Right lung (tissue), 5 donors: Measurements from ENCODE around the gene UGT1A8. TPM values are rescaled to one million over a fixed set of nuclear protein-coding genes. Genes with fewer than 3 reads are reported as not detected.

Experiments used
- DNase-seq, 2 donors: peaks; one replicate each; pipeline ENCODE4 v3.0.0-alpha.2; 2013
- polyA plus RNA-seq, 5 donors: library from polyadenylated mRNA; unstranded; fragments of 120-200 nt; gene quantifications; one replicate each; pipeline versions ENCODE4 v1.2.1 to v1.2.3, GENCODE V29; 2013; ENCODE audit warnings: inconsistent platforms in 1 of 5, low replicate concordance in 1 of 5; ENCODE audit not compliant: insufficient read length in 5 of 5, insufficient read depth in 1 of 5

UGT1A8 gene
- polyA plus RNA-seq, 5 donors: not detected

DNA sequence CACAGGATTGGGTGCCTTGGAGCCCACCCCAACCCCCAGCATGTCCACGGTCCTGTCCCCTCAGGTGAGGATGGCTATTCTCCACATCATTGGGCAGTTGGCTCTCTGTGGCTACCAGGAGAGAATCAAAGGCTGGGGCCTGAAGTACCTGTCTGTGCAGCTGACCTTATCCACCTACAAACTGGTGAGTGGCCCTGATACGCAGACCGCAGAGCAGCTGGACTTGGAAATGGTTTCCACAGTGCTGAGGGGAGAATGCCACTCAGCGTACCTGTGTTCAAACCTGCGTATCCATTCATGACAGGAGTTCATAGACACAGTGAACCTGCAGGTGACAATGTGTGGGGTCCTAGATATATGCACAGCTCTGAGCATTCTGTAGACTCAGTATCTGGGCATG lies 182.3 kb downstream of the UGT1A8 start:
- DNase-seq: no peak

DNA sequence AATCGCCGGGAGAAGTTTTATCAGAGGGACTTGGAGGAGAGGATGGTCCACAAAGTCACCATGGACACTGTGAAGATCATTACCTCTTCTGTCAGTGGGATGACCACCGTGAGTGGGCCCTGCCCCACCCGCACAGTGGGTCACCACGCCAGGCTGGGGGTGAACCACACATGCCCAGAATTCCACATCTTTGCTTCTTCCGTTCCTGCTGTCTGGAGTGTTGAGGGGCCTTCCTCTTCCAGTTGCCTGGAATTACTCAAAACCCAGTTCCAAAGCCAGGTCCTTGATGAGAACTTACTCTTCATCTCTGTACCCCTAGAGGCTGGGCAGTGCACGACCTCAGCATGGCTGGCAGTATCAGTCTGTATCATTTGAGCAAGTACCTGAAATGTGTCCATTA lies 182.8 kb downstream of the UGT1A8 start:
- DNase-seq: no peak

DNA sequence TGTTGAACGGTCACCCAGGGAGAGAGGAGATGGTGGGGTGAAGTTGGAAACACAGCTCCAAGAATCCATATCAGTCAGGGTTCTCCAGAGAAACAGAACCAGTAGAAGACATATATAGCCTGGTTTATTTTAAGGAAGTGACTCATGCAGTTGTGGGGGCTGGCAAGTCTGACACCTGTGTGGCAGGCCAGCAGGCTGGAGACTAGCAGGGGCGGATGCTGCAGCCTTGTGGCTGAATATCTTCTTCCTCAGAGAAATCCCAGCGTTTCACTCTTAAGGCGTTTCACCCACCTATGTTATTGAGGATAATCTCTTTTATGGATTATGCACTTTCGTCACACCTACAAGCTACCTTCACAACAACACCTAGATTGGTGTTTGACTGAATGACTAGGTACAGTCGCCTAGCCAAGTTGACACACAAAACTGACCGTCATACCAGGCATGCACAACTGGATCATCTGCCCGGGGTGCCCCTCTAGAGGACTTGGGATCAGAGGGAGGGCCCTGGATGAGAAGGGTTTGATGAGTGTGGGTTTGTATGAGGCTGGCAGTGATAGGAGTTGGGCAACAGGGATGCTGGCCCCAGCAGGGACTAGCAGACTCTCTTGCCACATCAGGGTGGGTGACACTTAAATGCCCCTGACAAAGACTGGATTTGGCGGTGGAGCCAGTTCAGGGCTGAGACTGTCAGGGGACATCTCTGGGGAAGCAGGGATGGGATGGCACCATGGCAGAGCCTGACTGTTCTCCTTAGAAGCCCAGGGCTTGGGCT lies 184.1 kb downstream of the UGT1A8 start:
- DNase-seq: no peak

DNA sequence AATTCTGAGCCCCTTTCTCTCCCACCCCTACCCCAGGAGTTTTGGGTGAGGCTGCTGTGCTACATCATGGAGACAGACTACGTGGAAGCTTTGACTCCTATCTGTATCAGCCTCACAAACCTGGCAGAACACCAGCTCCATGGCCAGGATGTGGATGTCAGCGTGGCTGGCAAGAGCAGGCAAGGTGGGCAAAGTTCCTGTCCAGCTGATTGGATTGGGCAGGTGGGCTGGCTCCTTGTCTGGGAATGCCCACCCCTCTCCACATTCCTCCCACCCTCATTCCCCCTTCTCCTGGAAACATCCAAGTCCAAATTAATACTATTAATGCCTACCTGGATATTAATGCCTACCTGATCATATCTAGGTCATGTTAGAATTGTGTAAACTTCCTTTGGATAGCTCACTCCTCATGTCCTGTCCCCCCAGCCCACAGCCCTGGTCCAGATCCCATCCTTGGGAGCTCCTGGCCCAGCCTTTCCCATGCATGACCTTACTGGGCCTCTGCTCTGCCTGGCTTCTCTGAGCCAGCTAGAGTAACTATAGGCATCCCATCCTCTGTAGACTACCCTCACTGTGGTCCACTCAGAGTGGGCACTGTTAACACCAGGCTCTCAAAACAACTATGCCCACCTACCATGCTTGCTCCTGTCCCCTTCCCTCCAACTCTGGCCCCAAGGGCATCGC lies 184.8 kb downstream of the UGT1A8 start:
- no peak for DNase-seq

DNA sequence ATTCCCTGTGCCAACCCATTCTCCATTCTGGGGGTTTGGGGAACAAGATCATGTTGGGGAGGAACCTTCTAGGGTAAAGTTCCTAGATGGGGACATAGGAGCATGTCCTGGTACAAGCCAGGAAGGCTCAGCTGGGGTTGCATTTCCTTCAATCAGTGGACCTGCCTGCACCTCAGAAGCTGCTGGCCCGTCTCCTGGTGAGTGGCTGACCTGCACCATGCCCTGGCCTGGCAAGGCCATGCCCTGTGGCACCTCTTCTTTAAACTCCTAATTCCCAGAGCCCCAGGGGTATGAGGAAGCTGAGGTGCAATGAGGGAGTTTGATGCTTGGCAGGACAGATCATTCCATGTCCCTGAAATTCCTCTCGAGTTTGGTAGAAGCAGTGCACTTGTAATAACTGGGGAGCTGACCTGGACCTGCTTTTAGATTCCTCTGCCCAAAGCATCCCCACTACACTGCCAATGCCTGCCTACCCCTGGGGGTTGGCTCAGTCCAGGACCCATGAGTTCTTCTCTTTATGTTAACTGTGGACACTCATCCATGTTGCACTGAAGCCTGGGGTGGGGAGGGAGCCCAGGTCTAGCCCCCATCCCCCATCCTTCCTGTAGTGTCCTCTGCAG lies 186.0 kb downstream of the UGT1A8 start:
- DNase-seq: no peak

DNA sequence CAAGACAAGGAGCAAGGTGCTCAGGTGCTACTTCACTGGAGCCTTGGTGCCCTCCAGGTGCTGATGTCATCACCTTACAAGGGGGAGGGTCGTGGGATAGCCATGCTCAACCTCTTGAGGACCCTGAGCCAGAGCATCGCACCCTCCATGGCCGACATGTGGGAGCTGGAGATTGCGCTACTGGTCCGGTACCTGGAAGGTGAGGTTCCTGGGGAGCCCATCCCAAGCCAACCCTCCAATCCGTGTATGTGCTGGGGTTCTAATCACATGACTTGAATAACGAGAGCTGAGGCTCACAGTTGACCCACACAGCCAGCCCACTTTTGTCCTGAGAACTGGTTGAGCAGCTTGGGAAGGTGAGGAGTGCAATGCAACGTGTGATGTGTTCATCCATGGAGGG lies 186.6 kb downstream of the UGT1A8 start:
- no peak for DNase-seq

DNA sequence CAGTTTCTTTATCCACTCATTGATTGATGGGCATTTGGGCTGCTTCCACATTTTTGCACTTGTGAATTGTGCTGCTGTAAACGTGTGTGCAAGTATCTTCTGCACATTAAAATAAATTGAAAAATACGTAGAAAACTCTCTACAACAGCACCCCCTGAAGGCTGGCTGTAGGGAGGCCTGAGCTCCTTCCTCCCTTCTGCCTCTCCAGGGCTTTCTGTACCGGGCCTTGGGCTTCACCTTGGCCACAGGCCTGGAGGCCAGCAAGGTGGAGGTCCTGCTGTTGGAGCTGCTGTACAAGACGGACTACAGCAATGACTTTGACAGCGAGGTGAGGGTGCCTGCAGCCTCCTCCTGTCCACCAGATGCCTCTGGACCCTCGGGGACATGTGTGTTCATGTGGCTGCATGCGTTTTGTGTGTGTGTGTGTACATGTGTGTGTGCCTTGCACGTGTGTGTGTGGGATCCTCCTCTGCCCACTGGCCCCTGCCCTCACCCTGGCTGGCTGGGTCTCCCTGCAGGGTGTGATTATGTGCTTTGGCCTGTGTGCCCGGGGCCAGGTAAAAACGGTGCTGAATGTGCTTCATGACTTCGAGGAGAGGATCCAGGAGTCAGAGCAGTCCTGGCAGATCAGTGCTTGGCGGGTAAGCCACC lies 189.9 kb downstream of the UGT1A8 start:
- DNase-seq: no peak

DNA sequence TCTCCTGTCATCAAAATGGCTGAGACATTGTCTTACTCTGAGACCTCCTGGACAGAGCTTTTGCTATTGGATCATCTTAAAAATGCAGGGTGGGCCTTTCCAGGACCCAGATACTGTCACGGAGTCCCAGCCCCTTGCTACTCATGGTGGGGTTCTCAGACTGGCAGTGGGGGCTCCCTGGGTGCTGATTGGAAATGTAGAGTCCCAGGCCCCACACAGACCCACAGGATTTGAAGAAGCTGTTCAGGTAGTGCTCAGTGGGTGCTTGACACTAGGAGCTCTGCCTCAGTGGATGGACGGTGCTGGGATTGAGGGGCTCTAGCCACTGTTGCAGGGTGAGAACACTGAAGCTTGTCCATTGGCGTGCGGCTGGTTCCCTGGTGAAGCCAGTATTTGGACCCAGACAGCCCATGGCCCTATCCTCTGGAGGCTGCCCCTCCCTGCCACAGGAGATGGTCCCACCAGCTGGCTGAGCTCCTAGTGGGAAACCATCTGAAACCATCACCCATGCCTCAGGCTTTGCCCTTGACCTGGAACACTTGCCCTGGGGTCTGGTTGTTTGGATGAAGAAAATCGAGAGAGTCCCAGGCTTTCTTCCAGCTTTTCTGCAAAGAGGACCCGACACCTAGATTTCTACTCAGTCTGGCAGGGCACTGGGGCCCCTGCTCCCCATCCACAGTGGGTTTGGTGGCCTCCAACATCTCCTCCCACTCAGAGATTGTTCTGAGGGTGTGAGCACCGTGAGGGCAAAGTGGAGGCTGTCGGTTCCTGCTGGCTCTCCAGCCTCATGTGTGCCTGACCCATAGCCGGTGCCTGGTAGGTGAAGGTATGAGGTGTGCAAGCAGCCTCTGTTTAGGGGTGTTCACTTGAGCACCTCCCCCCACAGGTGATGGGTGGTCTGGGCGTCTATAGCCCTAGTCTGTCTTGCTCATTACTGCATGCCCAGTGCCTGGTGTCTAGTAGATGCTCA lies 190.8 kb downstream of the UGT1A8 start:
- DNase-seq: no peak

DNA sequence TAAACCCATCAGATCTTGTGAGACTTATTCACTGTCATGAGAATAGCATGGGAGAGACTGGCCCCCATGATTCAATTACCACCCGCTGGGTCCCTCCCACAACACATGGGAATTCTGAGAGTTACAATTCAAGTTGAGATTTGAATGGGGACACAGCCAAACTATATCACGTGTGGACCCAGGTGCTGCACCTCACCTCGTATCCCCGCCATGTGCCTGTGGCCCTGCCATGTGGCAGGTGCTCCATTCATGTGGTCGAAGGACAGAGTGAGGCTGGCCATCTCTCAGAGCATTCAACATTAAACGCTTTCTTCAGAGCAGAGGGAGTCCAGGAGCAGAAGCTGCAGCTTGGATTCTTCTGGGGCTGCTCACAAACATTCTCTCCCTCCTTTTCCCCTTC lies 193.0 kb downstream of the UGT1A8 start:
- DNase-seq: no peak

DNA sequence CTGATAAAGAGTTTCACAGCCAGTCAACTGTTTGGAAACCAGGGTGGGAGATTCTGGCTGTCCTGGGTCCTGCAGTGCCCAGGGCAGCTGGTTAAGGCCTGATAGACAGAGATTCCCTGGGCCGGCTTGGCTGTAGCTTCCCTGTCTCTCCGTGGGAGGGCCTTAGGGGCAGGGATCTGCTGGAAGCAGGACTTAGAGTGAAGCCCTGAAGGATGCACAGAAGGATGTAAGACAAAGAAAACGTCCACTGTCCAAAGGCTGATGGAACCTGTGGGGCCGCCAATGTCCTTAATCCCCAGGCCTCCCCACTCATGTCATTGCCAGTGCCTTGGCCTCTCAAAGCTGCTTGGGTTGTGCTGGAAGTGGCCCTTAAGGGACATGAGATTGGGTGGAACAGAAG lies 193.7 kb downstream of the UGT1A8 start:
- no peak for DNase-seq

DNA sequence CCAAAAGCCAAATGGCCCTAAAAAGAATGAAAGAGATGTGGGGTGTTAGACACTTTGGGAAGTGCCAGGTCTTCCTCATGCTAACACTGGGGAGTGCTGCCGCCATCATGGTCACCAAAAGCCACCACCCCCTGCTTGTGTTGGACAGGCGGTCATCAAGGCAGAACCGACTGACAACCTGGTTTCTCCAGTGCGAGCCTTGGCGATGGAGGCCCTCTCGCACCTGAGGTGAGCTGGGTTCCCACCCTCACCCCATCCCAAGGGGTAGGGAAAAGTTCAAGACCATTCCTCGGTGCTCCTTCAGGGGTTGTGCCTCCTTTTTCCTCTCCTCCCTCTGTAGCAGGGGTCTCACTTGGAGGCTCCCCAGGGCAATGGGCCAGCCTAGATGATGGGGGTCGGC lies 194.3 kb downstream of the UGT1A8 start:
- DNase-seq: no peak

DNA sequence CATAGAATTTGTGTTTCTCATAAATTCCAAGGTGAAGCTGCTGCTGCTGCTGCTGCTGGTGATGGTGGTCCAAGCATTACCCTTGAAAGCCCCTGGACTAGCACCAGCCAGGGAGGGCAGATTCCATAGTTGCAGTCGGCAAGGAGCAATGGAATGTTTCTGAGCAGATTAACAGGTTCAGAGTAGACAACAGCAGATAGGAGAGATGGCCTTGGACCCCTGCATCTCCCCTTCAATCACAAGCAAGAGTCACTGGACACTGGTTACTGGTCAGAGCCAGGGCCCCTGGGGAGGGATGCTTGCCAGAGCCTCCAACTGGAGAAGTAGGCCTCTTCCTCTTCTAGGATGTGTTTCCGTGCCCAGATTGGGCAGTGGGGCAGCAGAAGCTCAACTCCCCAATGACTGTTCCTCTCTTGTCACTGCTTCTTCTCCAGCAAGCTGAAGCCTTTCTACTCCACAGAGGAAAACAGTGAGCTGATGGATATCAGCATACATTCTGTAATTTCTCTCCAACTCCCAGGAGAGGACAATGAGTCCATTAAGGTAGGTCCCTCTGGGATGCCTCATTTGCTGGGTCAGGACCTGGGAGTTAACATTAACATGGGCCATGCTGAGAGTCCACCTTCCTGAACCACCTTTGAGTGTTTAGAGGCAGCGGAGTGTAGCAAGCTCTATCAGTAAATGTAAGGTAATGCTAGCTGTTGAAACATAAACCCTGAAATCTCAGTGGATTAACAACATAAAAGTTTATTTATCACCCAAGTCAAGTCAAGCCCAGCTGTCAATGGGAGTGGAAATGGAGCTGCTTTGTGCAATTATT lies 196.0 kb downstream of the UGT1A8 start:
- no peak for DNase-seq

DNA sequence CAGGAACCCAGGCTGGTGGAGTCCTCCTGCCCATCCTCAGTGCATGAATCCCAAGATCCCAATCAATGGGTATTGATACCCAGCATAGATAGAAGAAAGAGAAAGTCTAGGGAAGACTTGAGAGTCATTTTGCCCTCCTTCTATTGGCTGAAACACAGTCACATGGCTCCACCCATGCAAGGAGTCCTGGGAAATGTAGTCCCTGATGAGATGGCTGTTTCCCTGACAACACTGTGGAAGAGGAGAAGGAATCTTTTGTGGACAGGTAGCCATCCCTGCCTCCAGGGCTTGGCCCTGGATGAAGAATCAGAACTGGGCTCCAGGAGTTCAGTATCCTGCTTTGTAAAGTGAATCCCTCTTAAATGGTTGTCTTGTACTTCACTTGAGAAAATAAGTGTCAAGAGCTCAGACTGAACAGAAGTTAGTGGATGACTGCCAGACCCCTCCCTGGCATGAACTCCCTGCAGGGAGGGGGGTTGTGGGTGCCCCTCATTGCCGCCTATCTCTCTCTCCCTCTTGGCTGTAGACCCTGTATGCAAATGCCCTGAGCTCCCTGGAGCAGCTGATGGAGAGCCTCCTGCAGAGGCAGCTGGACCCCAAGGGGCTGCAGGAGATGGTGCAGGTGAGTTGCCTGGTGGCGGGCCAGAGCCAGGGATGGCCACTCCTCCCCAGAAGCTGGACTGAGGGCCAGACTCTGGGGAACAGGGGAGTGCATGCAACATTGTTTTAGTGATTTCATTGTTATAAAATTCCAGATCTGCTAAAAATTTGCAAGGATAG lies 196.8 kb downstream of the UGT1A8 start:
- no peak for DNase-seq

DNA sequence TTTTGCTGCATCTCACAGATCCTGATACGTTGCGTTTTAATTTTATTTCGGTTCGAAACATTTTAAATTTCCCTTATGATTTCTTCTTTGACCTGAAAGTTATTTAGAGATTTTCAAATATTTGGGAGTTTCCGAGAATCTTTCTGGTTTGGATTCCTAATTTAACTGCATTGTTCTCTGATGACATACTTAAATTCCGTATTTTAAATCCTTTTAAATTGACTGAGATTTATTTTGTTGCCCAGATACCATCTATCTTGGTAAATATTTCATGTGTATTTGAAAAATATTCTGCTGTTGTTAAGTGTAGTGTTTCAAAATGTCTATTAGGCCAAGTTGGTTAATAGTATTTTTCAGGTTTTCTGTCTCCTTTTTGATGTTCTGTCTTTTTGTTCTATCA lies 198.4 kb downstream of the UGT1A8 start:
- DNase-seq: no peak

DNA sequence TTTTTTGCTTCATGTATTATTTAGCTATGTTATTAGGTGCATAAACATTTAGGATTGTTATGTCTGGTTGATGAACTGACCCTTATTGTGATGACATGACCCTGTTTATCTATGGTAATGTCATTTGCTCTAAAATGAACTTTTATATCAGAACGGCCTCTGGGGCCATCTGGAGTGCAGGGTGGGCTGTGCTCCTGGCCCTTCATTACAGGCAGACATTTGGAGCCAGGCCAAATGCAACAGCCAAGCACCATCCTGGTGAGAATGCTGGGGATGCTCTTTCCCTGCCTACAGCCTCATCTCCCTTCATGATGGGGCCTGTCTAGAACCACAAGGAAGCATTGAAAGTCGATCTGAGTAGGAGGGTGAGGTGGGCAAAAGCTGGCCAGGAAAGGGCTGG lies 198.9 kb downstream of the UGT1A8 start:
- DNase-seq: no peak

DNA sequence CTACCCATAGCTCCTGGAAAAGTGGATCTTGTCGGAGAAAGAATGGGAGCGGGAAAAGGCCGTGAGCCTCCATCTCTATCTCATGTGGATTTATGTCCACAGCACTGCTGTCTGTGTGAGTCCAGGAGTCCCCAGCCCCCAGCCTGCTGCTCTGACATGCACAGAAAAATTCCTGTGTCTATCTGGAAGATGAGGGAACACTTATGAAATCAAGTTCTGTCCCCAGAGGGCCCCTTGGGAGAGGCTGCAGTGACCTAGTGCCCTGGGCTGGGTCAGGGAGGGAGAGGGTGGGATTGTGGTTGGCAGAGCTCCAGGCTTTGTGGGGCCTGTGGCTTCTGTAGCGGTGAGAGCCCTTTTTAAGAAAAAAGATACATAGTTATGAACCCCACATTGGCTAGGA lies 199.3 kb downstream of the UGT1A8 start:
- DNase-seq: no peak

DNA sequence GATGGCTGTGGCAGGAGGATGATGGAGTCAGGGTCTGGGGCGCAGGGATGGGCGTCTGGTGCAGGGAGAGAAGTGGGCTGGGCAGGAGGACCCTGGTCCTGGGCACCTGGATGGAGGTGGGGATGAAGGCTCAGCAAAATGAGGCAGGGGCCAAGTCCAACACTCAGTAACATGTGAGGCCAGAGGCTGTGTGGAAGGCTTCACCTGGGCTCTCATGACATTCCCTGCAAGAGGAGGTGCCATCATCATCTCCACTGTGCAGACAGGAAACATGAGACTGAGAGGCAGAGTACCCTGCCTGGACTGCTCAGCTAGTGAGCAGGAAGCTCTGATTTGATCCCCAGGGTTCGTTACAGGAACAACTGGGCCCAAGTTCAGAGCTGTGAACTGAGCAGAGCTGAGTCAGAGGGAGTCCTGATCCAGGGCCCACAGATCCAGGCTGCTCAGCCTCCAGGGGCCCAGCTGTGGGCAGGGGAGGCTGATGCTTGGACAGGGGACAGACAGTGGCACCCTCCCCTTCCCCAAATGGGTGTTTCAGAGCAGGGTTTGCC lies 200.0 kb downstream of the UGT1A8 start:
- DNase-seq: no peak

DNA sequence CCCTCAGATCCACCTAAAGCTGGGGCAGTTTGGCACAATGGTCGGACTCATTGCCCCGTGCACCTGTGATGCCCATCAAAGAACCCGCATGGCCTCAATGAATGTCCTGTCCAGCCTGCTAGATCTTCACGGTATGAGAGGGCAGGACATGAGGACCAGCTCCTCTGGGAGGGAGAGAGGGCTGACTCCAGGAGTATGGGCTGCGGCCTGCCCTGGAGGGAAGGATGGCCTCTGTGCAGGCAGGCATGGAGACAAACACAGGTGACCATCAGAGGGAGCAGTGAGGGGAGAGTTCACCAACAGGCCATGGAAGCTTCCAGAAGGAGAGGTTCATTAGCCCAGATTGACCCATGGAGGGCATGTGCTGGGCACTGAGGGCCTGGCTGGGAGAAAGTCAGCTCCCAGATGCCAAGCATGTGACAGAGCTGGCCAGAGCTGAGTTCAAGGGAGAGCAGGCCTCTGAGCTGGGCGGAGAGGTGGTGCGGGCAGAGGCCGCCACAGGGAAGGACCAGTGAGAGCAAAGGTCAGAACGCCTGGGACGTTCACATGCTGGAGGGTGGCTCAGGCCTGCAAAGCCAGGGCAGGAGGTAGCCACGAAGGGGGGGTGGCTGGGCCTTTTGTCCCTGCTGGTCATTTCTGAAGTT lies 200.7 kb downstream of the UGT1A8 start:
- no peak for DNase-seq
